Fibroblast of mammary gland (primary cell): ENCODE measurements around the gene VRK3.
A peak's percentile ranks its signal among the peaks of the same experiment; 100 is the strongest.

ENCODE experiments used
- DNase-seq: peaks from one replicate; pipeline ENCODE4 v3.0.0-alpha.2; 2010; ENCODE audit warnings: low read depth
- H3K4me3 ChIP-seq: 2 replicates; pipeline ENCODE4 v1.5.1; 2011; ENCODE audit warnings: low read depth, mild to moderate bottlenecking, low read length, moderate library complexity; ENCODE audit not compliant: control insufficient read depth
- TF ChIP-seq, protein P1 (sequence below): conservative IDR thresholded peaks from 2 replicates; pipeline ENCODE4 v1.5.1; 2011; ENCODE audit warnings: low read depth, low read length, inconsistent platforms; ENCODE audit not compliant: control insufficient read depth, insufficient read depth

Gene VRK3

GRCh38 chr19:49988433-49988832, 36.7 kb downstream of the VRK3 start:
- peak; percentile 75 for DNase-seq
- TF ChIP-seq, protein P1, sequence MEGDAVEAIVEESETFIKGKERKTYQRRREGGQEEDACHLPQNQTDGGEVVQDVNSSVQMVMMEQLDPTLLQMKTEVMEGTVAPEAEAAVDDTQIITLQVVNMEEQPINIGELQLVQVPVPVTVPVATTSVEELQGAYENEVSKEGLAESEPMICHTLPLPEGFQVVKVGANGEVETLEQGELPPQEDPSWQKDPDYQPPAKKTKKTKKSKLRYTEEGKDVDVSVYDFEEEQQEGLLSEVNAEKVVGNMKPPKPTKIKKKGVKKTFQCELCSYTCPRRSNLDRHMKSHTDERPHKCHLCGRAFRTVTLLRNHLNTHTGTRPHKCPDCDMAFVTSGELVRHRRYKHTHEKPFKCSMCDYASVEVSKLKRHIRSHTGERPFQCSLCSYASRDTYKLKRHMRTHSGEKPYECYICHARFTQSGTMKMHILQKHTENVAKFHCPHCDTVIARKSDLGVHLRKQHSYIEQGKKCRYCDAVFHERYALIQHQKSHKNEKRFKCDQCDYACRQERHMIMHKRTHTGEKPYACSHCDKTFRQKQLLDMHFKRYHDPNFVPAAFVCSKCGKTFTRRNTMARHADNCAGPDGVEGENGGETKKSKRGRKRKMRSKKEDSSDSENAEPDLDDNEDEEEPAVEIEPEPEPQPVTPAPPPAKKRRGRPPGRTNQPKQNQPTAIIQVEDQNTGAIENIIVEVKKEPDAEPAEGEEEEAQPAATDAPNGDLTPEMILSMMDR: no peak
- H3K4me3 ChIP-seq: no peak overlapping the region

DNA sequence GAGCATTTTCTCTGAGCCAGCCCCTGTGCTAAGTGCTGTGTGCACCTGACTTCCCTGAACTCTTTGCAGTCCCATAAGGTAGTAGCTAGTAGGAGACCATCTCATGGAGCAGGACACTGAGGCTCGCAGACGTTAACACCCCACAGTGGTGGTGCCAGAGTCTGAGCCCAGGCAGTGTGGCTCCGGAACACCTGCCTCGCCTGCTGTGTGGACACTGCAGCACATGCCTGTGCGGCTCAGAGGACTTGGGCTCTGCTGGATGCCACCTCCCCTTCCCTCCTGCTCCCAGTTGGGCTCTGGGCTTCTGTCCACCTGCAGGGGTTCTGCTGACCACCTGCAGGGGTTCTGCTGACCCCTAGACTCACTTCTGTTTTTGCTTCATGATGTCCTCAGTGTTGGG, 37.2 kb downstream of the VRK3 start:
- TF ChIP-seq, protein P1: no peak
- no peak overlapping the region for H3K4me3 ChIP-seq
- DNase-seq: no peak

DNA sequence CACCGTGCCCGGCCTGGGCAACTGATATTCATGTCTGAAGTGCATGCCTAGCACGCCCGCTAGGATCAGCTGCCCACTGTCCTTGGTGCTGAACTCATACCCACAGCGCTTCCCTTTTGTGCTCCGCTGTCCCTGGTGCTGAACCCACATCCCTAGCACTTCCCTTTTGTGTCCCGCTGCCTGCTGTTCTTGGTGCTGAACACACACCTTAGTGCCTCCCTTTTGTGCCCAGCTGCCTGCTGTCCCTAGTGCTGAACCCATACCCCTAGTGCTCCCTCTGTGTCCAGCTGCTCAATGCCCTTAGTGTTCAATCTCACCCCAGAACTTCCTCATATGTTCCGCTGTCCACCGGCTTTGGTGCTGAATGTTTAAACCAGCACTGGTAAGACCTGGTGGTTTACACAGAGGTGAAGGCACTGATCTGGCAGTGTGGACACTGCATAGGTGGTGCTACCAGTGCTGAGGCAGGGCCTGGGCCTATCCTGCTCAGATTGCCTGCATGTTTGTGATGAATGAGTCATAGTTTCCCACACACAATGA, 37.9 kb downstream of the VRK3 start:
- H3K4me3 ChIP-seq: no peak overlapping the region
- TF ChIP-seq, protein P1: no peak

DNA sequence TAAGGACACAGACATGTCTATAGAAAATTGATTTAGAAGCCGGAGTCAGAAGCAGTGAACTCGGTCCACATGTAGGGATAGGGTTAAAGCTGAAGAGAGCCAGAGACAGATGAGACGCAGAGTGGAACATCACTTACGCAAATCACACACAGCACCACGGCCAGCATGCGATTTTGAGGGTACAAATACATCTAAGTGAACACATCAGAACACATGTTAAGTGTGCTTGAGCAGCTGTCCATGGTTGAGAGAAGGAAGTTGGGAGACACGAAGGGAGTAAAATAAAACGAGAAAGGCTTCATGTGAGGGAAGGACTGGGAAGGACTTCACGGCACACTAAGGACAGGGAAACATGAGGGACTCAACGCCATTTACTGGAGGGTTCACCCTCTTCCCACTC, 38.8 kb downstream of the VRK3 start:
- no peak overlapping the region for H3K4me3 ChIP-seq
- DNase-seq: no peak
- TF ChIP-seq, protein P1: no peak

More for the DNA sequence above, 37.9 kb downstream of the VRK3 start:
- DNase-seq: peak; percentile 91

DNA sequence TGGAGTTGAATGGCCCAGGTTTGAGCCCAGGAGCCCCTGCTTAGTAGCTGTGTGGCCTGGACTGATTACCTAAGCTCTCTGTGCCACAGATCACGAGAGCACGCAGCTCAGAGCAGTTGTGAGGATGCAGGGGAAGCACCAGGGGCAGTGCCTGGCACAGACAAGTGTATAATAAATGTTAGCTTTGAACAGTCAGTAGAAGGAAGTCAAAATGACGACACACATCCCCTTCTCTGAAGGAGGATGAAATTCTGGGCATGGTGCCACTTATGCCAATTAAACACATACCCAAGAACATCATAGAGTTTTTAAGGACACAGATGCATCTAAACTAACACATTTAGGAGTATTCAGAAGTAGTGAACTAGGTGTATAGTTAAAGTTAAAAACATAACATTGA, 39.3 kb downstream of the VRK3 start:
- no peak for DNase-seq
- no peak overlapping the region for H3K4me3 ChIP-seq
- TF ChIP-seq, protein P1: no peak

DNA sequence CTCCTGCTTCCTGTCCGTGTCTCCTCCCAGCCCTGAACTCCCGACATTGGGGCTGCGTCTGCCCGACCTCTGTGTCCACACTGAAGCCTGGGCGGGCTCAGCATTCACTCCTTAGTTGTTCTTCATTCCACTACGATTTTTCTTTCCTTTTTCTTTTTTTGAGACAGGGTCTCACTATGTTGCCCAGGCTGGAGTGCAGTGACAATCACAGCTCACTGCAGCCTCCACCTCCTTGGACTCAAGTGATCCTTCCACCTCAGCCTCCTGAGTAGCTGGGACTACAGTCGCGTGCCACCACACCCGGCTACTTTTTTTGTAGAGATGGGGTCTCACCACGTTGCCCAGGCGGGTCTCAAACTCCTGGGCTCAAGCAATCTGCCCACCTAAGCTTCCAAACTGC, 40.7 kb downstream of the VRK3 start:
- TF ChIP-seq, protein P1: no peak
- no peak for DNase-seq
- no peak overlapping the region for H3K4me3 ChIP-seq
